Hematopoietic multipotent progenitor cell treated with erythropoietin and hydrocortisone succinate and interleukin-3 and kit ligand, for 6 days (in vitro differentiated cells): ENCODE data around the gene TSPAN3.

Experiments used
- DNase-seq: peaks from one replicate; pipeline ENCODE4 v3.0.0-alpha.2; 2015

Gene TSPAN3

DNA sequence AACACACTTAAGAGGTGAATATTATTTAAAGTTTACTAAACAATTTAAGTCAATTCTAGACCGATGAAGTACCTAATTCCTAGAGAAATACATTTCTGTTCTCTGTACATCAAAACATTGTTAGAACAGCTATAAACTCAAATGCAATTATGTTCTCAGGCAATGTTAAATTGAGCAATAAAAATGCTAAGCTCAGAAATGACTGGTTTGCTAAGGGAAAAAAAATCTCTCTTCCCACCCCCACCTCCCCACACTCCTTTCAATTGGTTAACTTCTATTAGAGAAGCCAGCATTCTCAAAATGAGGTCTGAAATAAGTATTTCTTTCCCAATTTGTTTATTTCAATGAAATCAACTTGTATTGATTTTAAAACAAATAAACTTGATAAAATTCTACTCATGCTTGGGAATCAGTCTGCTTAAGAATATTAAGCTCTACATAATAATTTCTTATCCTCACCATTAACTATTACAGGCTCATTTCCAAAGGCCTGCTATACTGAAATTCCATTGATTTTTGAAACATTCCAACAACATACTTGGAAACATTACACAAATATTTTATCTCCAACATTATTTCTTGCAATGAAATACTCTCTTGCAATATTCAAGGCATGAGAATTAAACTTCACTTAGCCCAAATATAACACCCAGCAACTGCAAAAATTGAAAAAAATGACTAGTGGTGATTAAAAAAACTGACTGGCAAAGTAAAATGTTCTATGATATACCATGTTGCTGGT, 22.6 kb downstream of the TSPAN3 start:
- no peak for DNase-seq

DNA sequence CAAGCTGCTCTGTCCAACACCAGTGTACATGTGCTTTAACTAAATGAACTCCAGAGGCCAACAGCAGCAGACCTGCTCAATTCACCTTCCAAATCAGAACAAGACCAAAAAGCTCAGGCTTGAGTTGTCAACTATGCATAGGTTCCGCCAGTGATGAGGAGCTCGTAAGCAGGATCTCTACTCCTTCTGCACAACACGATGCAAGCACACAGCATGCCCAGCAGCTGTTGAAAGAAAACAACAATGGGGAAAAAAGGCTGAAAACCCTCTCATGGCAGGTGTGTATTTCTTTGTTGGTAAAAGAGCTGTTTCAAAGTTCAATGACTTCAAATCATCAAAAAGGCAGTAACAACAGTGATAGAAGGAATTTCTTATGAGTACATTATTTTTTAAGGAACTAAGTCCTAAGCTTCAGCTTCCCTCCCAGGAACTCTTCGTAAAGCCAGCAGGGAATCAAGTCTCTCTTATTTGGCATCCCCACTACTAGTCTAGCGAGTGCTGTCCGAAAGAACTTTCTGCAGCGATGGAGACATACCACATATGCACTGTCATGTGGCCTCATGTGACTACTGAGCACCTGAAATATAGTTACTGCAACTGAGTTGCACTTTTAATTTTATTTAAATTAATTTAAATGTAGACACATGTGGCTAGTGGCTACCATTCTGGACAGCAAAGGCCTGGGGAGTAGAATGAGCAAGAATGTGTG, 24.1 kb downstream of the TSPAN3 start:
- no peak for DNase-seq

GRCh38 chr15:77045985-77046384, 24.9 kb downstream of the TSPAN3 start:
- DNase-seq: no peak

GRCh38 chr15:77044228-77045042, 26.5 kb downstream of the TSPAN3 start:
- DNase-seq: no peak

GRCh38 chr15:77042955-77043920, 27.7 kb downstream of the TSPAN3 start:
- DNase-seq: no peak

GRCh38 chr15:77042245-77042919, 28.5 kb downstream of the TSPAN3 start:
- no peak for DNase-seq

DNA sequence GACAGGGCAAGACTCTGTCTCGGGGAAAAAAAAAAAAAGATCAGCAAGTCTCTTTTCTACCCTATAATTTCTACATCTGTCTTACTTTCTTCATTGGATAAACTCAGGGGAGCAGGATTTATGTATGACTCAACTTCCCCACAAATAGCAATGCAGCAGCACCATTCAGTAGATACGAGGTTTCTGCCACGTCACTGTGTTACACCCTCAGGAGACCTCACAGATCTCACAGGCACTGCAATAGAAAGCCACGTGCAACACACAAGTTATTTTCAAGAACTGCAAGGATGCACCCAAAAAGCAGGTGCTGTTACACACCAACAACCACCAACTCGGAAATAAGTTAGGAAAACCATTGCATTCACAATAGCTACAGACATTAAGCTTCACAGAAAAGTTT, 30.2 kb downstream of the TSPAN3 start:
- no peak for DNase-seq

GRCh38 chr15:77039848-77040247, 31.1 kb downstream of the TSPAN3 start:
- no peak for DNase-seq

DNA sequence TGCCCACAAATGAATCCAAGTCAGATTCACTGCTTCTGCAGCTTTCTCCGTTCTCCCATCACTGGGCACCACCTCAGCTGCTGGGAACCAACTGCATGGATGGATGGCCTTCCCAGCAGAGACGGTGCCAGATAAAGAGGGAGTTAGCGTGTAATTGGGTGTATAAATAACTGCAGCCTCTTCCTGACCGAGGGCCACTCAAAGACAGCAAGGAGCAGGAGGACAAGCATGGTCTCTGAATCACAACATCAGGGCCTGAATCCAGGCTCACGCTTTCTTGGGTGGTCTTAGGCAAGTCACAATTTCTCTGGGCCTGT, 31.7 kb downstream of the TSPAN3 start:
- no peak for DNase-seq

- DNase-seq: no peak
Observed at GRCh38 chr15:77038312-77039216, 32.3 kb downstream of the TSPAN3 start.

DNA sequence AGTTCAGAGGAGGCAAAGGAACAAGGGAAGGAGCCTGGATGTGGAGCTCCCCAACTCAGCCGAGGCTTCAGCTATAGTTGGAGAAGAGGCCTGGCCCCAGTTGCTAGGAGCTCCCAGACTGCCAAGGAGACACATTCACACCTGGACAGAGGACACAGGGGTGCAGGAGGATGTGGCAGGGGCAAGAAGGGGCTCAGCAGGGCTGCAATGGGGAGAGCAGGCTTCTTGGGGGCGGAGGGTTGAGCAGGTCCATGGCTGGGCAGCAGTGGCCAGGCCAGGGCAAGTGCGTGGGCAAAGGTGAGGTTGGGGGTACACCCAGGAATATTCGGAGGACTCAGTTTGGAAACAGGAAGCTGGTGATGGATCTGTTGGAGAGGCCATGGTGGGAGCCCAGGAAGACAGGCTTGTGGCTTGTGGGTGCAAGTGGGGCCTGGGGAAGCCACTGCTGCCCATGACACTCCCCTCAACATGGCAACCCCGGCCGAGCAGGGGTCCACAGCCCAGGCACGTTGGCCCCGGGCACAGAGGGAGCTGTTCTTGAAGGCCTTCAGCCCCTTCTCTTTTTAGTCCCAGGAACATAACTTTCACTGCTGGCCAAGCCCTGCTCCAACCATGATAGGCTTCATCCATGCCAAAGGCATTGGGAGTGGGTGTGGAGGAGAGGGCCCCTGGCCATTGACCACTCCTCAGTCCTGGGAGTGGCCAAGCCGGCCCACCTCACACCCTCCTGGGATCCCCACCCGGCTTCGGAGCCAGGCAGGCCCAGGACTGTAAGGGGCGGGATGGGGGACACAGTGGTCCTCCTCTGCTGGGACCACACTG, 33.3 kb downstream of the TSPAN3 start:
- no peak for DNase-seq

- no peak for DNase-seq
Observed at GRCh38 chr15:77036537-77037387, 34.1 kb downstream of the TSPAN3 start.

DNA sequence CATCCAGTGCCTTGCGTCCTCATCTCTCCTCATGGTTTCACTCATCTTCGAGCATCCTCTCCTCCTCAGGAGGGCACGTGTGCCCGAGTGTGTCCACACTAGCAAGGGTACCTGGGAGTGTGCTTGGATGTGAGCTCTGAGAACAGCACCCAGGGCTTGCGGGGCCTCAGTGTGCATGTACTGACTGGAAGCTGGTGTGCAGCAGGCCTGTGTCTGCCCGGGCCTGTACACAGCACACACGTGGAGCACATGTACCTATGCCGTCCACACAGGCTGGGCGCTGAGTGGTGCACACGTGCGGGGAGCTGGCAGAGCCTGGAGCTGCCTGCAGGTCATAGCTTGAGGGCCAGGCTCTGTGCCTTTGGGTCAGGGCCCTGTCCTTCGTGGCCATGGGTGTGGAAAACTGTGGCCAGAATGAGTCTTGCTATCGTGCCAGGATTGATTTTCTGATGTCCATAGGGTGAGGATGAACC, 34.9 kb downstream of the TSPAN3 start:
- DNase-seq: no peak

DNA sequence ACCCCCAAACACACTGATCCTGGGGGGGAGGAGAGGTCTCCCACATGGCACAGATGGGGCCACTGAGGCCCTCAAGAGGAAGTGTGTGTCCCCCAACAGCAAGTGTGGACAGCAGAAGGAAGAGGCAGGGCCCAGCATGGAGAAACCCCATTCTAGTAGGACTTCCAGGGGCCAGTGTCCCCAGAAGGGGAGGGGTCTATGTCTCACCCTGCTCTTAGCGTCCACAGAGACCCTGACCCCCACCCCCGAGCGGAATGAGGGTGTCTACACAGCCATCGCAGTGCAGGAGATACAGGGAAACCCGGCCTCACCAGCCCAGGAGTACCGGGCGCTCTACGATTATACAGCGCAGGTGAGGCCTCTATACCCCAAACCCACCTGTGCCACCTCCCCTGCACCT, 35.3 kb downstream of the TSPAN3 start:
- DNase-seq: no peak

- peak; percentile 63 for DNase-seq
Observed at GRCh38 chr15:77034695-77035489, 36.0 kb downstream of the TSPAN3 start.

- no peak for DNase-seq
Observed at GRCh38 chr15:77033729-77034671, 36.9 kb downstream of the TSPAN3 start.

DNA sequence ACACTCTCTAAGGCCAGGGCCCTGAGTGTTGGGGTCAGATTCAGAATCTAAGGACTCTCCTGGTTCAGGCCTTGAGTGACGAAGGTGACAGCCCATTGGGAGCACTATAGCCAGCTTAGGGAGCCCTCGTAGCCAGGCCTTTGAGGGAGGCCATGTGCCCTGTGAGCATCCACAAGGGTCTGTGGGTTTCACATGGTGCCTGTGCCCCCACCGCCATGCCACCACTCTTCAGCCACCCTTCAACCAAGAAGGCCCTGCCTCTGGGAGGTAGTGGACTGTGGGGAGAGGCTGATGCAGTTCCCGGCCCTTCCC, 37.5 kb downstream of the TSPAN3 start:
- DNase-seq: no peak
